MM.1S (cell line): ENCODE results near the gene EXOC3.

Experiments
- DNase-seq: peaks from one replicate; pipeline ENCODE4 v3.0.0-alpha.2; 2015
- H2AFZ ChIP-seq: fragments of 300-600 bp; sonication (generic); 2 replicates; pipeline ENCODE4 v1.6.0; 2016; ENCODE audit warnings: antibody characterized with exemption, low read length
- H3F3A ChIP-seq: fragments of 300-600 bp; sonication (generic); 2 replicates; pipeline ENCODE4 v1.6.1; 2016; ENCODE audit warnings: mild to moderate bottlenecking, antibody characterized with exemption, low read length, moderate library complexity, mixed read lengths; ENCODE audit not compliant: insufficient read depth
- H3K27ac ChIP-seq: fragments of 300-600 bp; sonication (generic); 2 replicates; pipeline ENCODE4 v1.5.1; 2016; ENCODE audit warnings: mild to moderate bottlenecking, low read length
- H3K27me3 ChIP-seq: fragments of 300-600 bp; sonication (generic); replicated peaks from 2 replicates; pipeline ENCODE4 v1.6.0; 2016; ENCODE audit warnings: low read length; ENCODE audit not compliant: insufficient read depth
- H3K36me3 ChIP-seq: fragments of 300-600 bp; sonication (generic); replicated peaks from 2 replicates; pipeline ENCODE4 v1.6.1; 2016; ENCODE audit warnings: mild to moderate bottlenecking, low read length, mixed read lengths; ENCODE audit not compliant: insufficient read depth
- H3K4me1 ChIP-seq: fragments of 300-600 bp; sonication (generic); 2 replicates; pipeline ENCODE4 v1.6.1; 2016; ENCODE audit warnings: low read length, mixed read lengths
- H3K4me2 ChIP-seq: fragments of 300-600 bp; sonication (generic); 2 replicates; pipeline ENCODE4 v1.6.0; 2016; ENCODE audit warnings: low read depth, low read length
- H3K4me3 ChIP-seq: fragments of 300-600 bp; sonication (generic); 2 replicates; pipeline ENCODE4 v1.5.1; 2016; ENCODE audit warnings: low read length, mixed read lengths
- H3K79me2 ChIP-seq: fragments of 300-600 bp; sonication (generic); 2 replicates; pipeline ENCODE4 v1.6.1; 2016; ENCODE audit warnings: mixed run types, low read length, mixed read lengths
- H3K9ac ChIP-seq: fragments of 300-600 bp; sonication (generic); 2 replicates; pipeline ENCODE4 v1.6.1; 2016; ENCODE audit warnings: low read length, mixed read lengths
- H3K9me2 ChIP-seq: fragments of 300-600 bp; sonication (generic); replicated peaks from 2 replicates; pipeline ENCODE4 v1.6.1; 2016; ENCODE audit warnings: mild to moderate bottlenecking, low read length, mixed read lengths; ENCODE audit not compliant: insufficient read depth
- H3K9me3 ChIP-seq: fragments of 300-600 bp; sonication (generic); replicated peaks from 2 replicates; pipeline ENCODE4 v1.6.1; 2016; ENCODE audit warnings: mild to moderate bottlenecking, low read length, mixed read lengths; ENCODE audit not compliant: insufficient read depth
- H4K20me1 ChIP-seq: fragments of 300-600 bp; sonication (generic); 2 replicates; pipeline ENCODE4 v1.6.1; 2016; ENCODE audit warnings: mild to moderate bottlenecking, low read length, moderate library complexity, mixed read lengths; ENCODE audit not compliant: insufficient read depth
- EZH2 ChIP-seq: fragments of 300-600 bp; sonication (generic); optimal IDR thresholded peaks from 2 replicates; pipeline ENCODE3; 2017; ENCODE audit warnings: low read depth, mild to moderate bottlenecking, antibody characterized with exemption, low read length, mixed read lengths
- EZH2phosphoT487 ChIP-seq: fragments of 300-600 bp; sonication (generic); IDR thresholded peaks from 2 replicates; pipeline ENCODE4 v1.6.1; 2018; ENCODE audit warnings: antibody characterized with exemption, low read length
- TF ChIP-seq, protein P1 (sequence below): fragments of 300-600 bp; sonication (generic); IDR thresholded peaks from 2 replicates; pipeline ENCODE4 v1.5.1; 2016; ENCODE audit warnings: antibody characterized with exemption, low read length, mixed read lengths

The EXOC3 gene

GRCh38 chr5:476814-477175 is 33.8 kb downstream of the EXOC3 start:
- H3K9ac ChIP-seq: no peak overlapping the region
- H3K4me2 ChIP-seq: no peak overlapping the region
- no peaks in the 10 kb centered on the region for H4K20me1 ChIP-seq
- no peak for DNase-seq
- peaks cover 66% of the 10 kb centered on the region for H3K27me3 ChIP-seq
- no peak overlapping the region for H3K27ac ChIP-seq
- no peaks in the 10 kb centered on the region for H3K36me3 ChIP-seq
- no peaks in the 10 kb centered on the region for H3K9me3 ChIP-seq
- no peaks in the 10 kb centered on the region for H3F3A ChIP-seq
- H3K9me2 ChIP-seq: no peaks in the 10 kb centered on the region
- TF ChIP-seq, protein P1, sequence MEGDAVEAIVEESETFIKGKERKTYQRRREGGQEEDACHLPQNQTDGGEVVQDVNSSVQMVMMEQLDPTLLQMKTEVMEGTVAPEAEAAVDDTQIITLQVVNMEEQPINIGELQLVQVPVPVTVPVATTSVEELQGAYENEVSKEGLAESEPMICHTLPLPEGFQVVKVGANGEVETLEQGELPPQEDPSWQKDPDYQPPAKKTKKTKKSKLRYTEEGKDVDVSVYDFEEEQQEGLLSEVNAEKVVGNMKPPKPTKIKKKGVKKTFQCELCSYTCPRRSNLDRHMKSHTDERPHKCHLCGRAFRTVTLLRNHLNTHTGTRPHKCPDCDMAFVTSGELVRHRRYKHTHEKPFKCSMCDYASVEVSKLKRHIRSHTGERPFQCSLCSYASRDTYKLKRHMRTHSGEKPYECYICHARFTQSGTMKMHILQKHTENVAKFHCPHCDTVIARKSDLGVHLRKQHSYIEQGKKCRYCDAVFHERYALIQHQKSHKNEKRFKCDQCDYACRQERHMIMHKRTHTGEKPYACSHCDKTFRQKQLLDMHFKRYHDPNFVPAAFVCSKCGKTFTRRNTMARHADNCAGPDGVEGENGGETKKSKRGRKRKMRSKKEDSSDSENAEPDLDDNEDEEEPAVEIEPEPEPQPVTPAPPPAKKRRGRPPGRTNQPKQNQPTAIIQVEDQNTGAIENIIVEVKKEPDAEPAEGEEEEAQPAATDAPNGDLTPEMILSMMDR: no peak
- TF ChIP-seq EZH2phosphoT487: no peak
- no peak for TF ChIP-seq EZH2
- peaks cover 9% of the 10 kb centered on the region for H3K79me2 ChIP-seq
- H3K4me3 ChIP-seq: no peak overlapping the region
- no peak overlapping the region for H2AFZ ChIP-seq
- no peaks in the 10 kb centered on the region for H3K4me1 ChIP-seq

DNA sequence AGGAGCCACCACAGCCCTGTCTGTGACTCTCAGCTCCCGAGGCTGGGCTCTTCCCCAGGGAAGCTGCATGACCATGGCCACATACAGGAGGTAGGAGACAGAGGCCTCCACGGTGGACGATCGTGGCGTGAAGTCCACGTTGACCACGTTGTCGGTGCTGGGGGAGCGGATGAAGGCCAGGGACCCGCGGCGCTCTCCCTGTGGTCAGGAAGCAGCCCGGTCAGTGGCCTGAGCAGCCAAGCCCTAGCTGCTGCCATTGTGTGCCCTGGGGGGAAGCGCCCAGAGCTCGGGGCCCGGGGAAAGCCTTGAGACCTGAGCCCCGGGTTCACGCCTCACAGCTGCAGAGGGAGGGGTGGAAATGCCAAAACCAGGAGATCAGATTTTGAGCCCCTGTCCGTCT is 34.3 kb downstream of the EXOC3 start:
- DNase-seq: no peak
- TF ChIP-seq EZH2: no peak
- TF ChIP-seq EZH2phosphoT487: no peak
- TF ChIP-seq, protein P1: no peak
- Histone ChIP-seq H3K9me3 (no peaks in the 10 kb centered on the region), H3K79me2 (peaks cover 5% of the 10 kb centered on the region), H3K27me3 (peaks cover 67% of the 10 kb centered on the region), H2AFZ (no peak overlapping the region), H3K36me3 (no peaks in the 10 kb centered on the region), H4K20me1 (no peaks in the 10 kb centered on the region), H3K9me2 (no peaks in the 10 kb centered on the region), H3K4me2 (no peak overlapping the region), H3K9ac (no peak overlapping the region), H3K4me1 (no peaks in the 10 kb centered on the region), H3K27ac (no peak overlapping the region), H3F3A (no peaks in the 10 kb centered on the region), H3K4me3 (no peak overlapping the region)

- Histone ChIP-seq H3K79me2 (no peaks in the 10 kb centered on the region), H3K4me1 (no peaks in the 10 kb centered on the region), H3K27ac (no peak overlapping the region), H3K4me2 (no peak overlapping the region), H3K9me2 (no peaks in the 10 kb centered on the region), H3K36me3 (no peaks in the 10 kb centered on the region), H3K4me3 (no peak overlapping the region), H3F3A (no peaks in the 10 kb centered on the region), H2AFZ (no peak overlapping the region), H3K9me3 (no peaks in the 10 kb centered on the region), H3K27me3 (peaks cover 72% of the 10 kb centered on the region), H4K20me1 (no peaks in the 10 kb centered on the region), H3K9ac (no peak overlapping the region)
- TF ChIP-seq EZH2phosphoT487: no peak
- no peak for TF ChIP-seq EZH2
- TF ChIP-seq, protein P1: no peak
- no peak for DNase-seq
These were observed 34.9 kb downstream of the EXOC3 start for GRCh38 chr5:477871-478270.
